A673 (cell line): ENCODE measurements around the gene HDAC4. TPM values are rescaled to one million over a fixed set of nuclear protein-coding genes. Genes with fewer than 3 reads are reported as not detected.

Source experiments
- BruUV-seq: library from RNA; stranded (reverse); fragments of 400-500 nt; replicated peaks from 2 replicates; lab custom pipeline; 2021; lab: Mats Ljungman, UMichigan
- CTCF ChIA-PET: fragments of 300-600 bp; sonication (Branson Sonifier 250); formaldehyde crosslinking; loops from one replicate; lab custom pipeline; 2022; ENCODE audit warnings: antibody characterized with exemption; lab: Charles Lee
- POLR2A ChIA-PET: fragments of 300-600 bp; sonication (Branson Sonifier 250); formaldehyde crosslinking; loops from one replicate; lab custom pipeline; 2022; ENCODE audit warnings: antibody characterized with exemption; ENCODE audit not compliant: low non-redundant PET; lab: Charles Lee
- DNase-seq: peaks from one replicate; pipeline ENCODE4 v3.0.0-alpha.2; 2015; ENCODE audit warnings: low spot score
- H3K27ac ChIP-seq: fragments of 200-600 bp; sonication (generic); 2 replicates; pipeline ENCODE4 v1.5.1; 2016; ENCODE audit warnings: mixed run types, low read depth, mild to moderate bottlenecking, mixed read lengths, antibody characterized with exemption, low read length; ENCODE audit not compliant: poor library complexity, severe bottlenecking
- H3K27me3 ChIP-seq: fragments of 200-600 bp; sonication (generic); replicated peaks from 2 replicates; pipeline ENCODE4 v1.6.1; 2017; ENCODE audit warnings: mixed run types, low read depth, mild to moderate bottlenecking, mixed read lengths, antibody characterized with exemption, low read length; ENCODE audit not compliant: insufficient read depth, poor library complexity
- H3K36me3 ChIP-seq: fragments of 200-600 bp; sonication (generic); 2 replicates; pipeline ENCODE4 v1.6.1; 2016; ENCODE audit warnings: mixed run types, mild to moderate bottlenecking, mixed read lengths, antibody characterized with exemption, low read length; ENCODE audit not compliant: insufficient read depth, poor library complexity, severe bottlenecking
- H3K4me1 ChIP-seq: fragments of 200-600 bp; sonication (generic); 2 replicates; pipeline ENCODE4 v1.6.1; 2017; ENCODE audit warnings: mixed run types, mild to moderate bottlenecking, mixed read lengths, antibody characterized with exemption, low read length; ENCODE audit not compliant: insufficient read depth, poor library complexity, severe bottlenecking
- H3K4me3 ChIP-seq: fragments of 200-600 bp; sonication (generic); 2 replicates; pipeline ENCODE4 v1.5.1; 2016; ENCODE audit warnings: low read depth, mixed run types, mild to moderate bottlenecking, mixed read lengths, low read length; ENCODE audit not compliant: poor library complexity, severe bottlenecking
- H3K9me3 ChIP-seq: fragments of 200-600 bp; sonication (generic); 2 replicates; pipeline ENCODE4 v1.6.1; 2016; ENCODE audit warnings: mixed run types, low read depth, mild to moderate bottlenecking, mixed read lengths, antibody characterized with exemption, low read length; ENCODE audit not compliant: poor library complexity, severe bottlenecking
- EZH2 ChIP-seq: fragments of 200-600 bp; sonication (generic); IDR thresholded peaks from 2 replicates; pipeline ENCODE4 v1.6.1; 2017; ENCODE audit warnings: borderline replicate concordance, low read depth, mild to moderate bottlenecking, mixed read lengths, antibody characterized with exemption, low read length; ENCODE audit not compliant: poor library complexity, severe bottlenecking
- intact Hi-C: fragments of 100-400 bp; cut with micrococcal nuclease; formaldehyde crosslinking; loops from one replicate; pipeline ENCODE4 v1.10.0; 2022; ENCODE audit not compliant: unreplicated experiment
- total RNA-seq: library from RNA; stranded (reverse); gene quantifications from 2 replicates; pipeline ENCODE4 v1.2.3, GENCODE V29; 2021
- TF ChIP-seq, protein P1 (sequence below): fragments of 300-800, 200-600 bp; sonication (generic); conservative IDR thresholded peaks from 2 replicates; pipeline ENCODE4 v1.5.1; 2017; ENCODE audit warnings: low read depth, mild to moderate bottlenecking, antibody characterized with exemption, low read length, moderate library complexity, mixed read lengths

HDAC4 gene
- total RNA-seq, 1 experiment from 2014 or later = 40.0 TPM

DNA sequence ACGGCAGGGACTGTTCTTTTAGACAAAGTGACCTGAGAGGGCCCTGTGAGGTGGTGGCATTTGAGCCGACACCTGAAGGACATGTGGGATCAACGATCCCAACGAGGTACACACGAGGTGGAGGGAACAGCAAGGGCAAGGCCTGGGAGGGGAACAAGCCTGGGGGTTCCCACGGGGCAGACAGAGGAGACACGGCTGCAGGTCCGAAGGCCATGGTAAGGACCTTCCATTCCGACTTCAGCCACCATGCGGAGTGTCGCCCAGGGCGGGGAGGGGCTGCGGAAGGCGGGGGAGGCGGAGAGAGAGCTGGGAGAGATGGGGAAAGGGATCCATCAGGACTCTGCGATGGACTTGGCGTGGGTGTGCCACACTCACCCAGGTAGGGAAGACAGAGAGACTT lies 151.8 kb downstream of the HDAC4 start:
- CTCF ChIA-PET = no interaction called here

DNA sequence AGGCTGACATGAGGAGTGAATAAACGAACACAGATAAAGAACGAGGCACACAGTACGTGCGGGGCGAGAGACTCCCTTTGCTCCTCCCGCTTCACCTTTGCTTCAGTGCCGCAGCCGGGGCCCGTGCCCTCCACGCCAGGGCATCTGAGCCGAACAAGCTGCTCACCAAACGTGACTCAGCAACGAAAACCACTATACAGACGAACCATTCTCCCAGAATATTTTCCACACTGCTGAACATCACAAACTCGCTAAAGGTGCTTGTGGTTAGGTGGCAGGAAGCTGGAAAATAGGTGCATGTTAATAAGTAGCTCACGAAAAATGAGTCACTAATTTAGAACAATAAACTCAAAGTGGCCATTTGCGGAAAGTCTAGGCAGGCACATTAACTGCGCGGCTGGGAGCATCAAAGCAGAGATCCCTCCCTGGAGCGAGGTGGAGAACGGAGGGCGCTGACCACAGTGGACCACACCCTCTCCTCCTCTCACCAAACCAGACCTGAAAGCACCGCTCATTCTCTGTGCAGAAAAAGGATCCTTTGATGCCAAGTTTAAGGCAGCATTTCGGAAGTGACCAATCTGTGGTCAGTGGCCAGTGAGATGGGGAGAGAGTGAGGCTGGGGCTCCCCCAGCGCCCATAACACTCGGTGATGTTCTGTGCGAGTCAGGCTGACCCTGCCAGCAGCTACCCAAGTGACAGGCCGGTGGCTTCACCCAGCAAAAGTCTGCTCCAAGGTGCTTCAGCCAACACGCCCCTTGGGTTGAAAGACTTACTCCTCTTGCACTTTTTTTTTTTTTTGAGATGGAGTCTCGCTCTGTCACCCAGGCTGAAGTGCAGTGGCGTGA lies 153.2 kb downstream of the HDAC4 start:
- no peak for DNase-seq
- H3K4me1 ChIP-seq = peaks cover 34% of the 10 kb centered on the region
- no peak for TF ChIP-seq EZH2
- TF ChIP-seq, protein P1, sequence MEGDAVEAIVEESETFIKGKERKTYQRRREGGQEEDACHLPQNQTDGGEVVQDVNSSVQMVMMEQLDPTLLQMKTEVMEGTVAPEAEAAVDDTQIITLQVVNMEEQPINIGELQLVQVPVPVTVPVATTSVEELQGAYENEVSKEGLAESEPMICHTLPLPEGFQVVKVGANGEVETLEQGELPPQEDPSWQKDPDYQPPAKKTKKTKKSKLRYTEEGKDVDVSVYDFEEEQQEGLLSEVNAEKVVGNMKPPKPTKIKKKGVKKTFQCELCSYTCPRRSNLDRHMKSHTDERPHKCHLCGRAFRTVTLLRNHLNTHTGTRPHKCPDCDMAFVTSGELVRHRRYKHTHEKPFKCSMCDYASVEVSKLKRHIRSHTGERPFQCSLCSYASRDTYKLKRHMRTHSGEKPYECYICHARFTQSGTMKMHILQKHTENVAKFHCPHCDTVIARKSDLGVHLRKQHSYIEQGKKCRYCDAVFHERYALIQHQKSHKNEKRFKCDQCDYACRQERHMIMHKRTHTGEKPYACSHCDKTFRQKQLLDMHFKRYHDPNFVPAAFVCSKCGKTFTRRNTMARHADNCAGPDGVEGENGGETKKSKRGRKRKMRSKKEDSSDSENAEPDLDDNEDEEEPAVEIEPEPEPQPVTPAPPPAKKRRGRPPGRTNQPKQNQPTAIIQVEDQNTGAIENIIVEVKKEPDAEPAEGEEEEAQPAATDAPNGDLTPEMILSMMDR = no peak
- H3K9me3 ChIP-seq = no peaks in the 10 kb centered on the region
- H3K27me3 ChIP-seq = no peaks in the 10 kb centered on the region
- BruUV-seq = no TSS peak
- intact Hi-C loops = no loop called here
- ChIA-PET POLR2A (no interaction called here), CTCF (no interaction called here)
- H3K4me3 ChIP-seq = no peak overlapping the region
- no peaks in the 10 kb centered on the region for H3K36me3 ChIP-seq
- H3K27ac ChIP-seq = no peak overlapping the region

More for the DNA sequence above, 151.8 kb downstream of the HDAC4 start:
- peaks cover 48% of the 10 kb centered on the region for H3K4me1 ChIP-seq
- DNase-seq = no peak
- H3K27ac ChIP-seq = peak overlapping the region; percentile 71
- H3K27me3 ChIP-seq = no peaks in the 10 kb centered on the region
- H3K9me3 ChIP-seq = no peaks in the 10 kb centered on the region
- intact Hi-C loops = no loop called here
- BruUV-seq = no TSS peak
- POLR2A ChIA-PET = no interaction called here
- TF ChIP-seq EZH2 = no peak
- TF ChIP-seq, protein P1 = no peak
- H3K36me3 ChIP-seq = no peaks in the 10 kb centered on the region
- no peak overlapping the region for H3K4me3 ChIP-seq

GRCh38 chr2:239246723-239247122 lies 154.1 kb downstream of the HDAC4 start:
- H3K9me3 ChIP-seq = no peaks in the 10 kb centered on the region
- TF ChIP-seq, protein P1 = no peak
- no peak for TF ChIP-seq EZH2
- intact Hi-C loops = no loop called here
- no peaks in the 10 kb centered on the region for H3K36me3 ChIP-seq
- ChIA-PET POLR2A (interaction anchor here (0.6 kb wide), 1 partner anchor 966 kb away, joined by 3 read pairs; no protein-coding TSS in a partner anchor), CTCF (no interaction called here)
- DNase-seq = no peak
- BruUV-seq = no TSS peak
- H3K27ac ChIP-seq = no peak overlapping the region
- H3K27me3 ChIP-seq = no peaks in the 10 kb centered on the region
- H3K4me1 ChIP-seq = peaks cover 27% of the 10 kb centered on the region
- no peak overlapping the region for H3K4me3 ChIP-seq
